ENCODE results near the gene NRXN3.

Gene NRXN3

DNA sequence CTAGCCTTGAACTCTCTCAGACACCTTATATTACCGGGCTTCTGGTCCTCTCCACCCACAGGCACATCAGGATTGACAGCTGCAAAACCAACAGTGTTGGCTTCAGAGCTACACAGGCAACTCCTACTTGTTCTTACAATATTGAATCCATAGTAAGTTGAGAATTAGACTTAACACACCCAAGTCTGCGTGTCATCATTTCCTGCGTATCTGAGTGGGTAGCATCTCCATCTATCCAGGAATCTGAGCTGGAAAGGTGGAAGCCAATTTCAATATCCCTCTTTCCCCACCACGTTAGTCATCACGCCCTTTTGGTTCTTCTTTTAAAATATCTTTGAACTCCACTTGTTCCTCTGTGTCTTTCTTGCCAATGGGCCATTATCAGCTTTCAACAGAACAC is 37.2 kb downstream of the NRXN3 start:
- no peak for DNase-seq (ENCODE audit: extremely low read depth, low read depth)
- TF ChIP-seq, protein P1, sequence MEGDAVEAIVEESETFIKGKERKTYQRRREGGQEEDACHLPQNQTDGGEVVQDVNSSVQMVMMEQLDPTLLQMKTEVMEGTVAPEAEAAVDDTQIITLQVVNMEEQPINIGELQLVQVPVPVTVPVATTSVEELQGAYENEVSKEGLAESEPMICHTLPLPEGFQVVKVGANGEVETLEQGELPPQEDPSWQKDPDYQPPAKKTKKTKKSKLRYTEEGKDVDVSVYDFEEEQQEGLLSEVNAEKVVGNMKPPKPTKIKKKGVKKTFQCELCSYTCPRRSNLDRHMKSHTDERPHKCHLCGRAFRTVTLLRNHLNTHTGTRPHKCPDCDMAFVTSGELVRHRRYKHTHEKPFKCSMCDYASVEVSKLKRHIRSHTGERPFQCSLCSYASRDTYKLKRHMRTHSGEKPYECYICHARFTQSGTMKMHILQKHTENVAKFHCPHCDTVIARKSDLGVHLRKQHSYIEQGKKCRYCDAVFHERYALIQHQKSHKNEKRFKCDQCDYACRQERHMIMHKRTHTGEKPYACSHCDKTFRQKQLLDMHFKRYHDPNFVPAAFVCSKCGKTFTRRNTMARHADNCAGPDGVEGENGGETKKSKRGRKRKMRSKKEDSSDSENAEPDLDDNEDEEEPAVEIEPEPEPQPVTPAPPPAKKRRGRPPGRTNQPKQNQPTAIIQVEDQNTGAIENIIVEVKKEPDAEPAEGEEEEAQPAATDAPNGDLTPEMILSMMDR (IDR thresholded peaks at IDR 0.05; ENCODE audit: low read depth, low read length) = no peak

DNA sequence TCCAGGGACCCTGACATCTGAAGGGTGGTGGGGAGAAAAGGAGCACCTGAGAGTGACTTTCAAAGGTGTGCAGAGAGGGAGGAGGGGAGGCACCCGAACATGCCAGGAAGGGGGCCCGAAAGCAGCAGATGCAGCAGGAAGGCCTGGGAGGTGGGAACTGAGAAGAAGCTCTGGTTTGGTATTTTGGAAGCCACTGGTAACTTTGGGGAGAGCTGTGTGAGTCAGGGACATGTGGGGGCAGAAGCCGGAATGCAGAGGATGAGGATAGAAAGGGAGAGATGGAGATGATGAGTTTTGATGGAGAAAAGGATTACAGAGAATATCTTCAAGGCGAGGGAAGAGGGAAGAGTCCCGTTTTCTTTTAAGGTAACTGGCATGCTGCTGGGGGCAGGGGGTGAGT is 50.1 kb downstream of the NRXN3 start:
- no peak for DNase-seq (ENCODE audit: extremely low read depth, low read depth)
- TF ChIP-seq, protein P1 (IDR thresholded peaks at IDR 0.05; ENCODE audit: low read depth, low read length) = no peak

DNA sequence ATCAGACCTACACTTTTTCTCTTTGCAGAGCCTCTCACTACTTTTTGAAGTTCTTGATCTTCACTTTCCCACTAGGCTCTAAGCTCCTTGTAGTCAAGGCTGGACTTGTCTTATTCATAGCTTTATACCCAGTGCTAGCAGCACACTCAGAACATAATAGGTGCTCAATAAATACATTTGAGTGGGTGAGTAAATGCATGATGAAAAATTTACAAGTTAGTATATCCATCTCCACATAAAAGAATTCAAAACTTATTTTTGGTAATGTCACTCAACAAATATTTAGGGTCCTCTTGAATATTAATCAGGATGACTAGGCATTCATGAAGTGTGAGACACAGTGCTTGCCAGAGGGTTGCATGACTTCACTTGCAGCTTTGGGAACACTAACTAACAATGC is 52.6 kb downstream of the NRXN3 start:
- DNase-seq (ENCODE audit: extremely low read depth, low read depth) = no peak
- TF ChIP-seq, protein P1 (IDR thresholded peaks at IDR 0.05; ENCODE audit: low read depth, low read length) = no peak

DNA sequence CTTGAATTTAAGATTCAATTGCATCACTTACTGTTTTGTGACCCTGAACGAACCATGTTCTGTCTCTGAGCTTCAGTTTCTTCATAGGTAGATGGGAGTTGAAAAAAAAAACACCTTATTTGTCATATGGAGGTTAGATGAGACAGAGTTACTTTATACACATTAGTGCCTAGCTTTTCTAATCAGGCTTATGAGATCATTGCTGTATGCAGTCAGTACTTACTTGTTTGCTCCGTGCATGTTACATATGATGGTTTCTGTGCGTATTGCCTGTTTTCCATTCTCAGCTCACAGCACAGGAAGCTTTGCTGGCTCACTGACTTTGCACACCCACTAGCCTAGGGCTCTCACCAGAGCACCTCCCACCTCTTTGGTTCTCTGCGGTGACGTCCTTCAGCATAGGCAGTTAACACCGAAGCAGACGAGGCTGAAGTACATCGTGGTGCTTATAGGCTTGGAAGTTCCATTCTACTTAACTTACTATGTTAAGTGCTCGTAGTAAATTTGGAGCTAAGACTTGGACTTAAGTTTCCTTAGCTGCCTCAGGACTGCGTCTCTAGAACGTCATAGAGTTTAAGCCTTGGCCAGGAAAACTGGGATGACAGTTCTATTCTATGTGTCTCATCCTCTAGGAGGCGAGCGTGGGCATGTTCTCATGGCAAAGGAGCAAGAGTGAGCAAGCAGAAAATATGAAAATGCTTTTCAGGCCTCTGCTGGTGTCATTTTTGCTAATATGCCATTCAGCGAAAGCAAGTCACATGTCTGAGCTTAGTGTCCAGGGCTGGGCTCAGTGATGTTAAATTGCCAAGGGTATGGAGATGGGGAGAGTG is 57.3 kb downstream of the NRXN3 start:
- DNase-seq (ENCODE audit: extremely low read depth, low read depth) = no peak
- TF ChIP-seq, protein P1 (IDR thresholded peaks at IDR 0.05; ENCODE audit: low read depth, low read length) = no peak

DNA sequence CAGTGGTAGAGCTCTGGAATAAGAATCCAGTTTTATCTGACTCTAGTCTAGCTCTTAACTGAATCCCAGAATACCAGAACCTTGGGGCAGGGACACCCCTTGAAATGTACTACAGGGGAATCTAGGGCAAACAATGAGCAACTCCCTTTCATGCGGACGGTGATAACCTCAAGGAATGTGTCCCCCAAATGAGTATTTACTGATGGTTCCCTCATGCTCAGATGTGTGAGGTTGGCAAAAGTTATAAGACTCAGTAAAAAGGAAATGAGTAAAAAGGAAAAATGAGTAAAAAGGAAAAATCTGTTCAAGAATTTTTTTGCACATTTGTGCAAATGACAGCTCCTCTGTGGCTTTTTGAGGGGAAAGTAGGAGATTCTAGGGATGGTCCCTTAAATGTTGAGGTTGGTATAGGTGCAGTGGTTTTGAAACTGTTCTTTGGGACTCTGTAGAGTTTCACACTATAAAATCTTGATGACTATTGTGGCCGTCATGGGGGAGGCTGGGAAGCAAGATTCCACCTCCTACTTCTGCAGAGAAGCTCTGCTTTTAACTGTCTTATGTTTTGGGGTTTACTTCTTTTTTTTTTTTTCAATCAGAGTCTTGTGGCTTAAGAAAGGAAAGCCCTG is 58.6 kb downstream of the NRXN3 start:
- DNase-seq (ENCODE audit: extremely low read depth, low read depth) = no peak
- TF ChIP-seq, protein P1 (IDR thresholded peaks at IDR 0.05; ENCODE audit: low read depth, low read length) = no peak

DNA sequence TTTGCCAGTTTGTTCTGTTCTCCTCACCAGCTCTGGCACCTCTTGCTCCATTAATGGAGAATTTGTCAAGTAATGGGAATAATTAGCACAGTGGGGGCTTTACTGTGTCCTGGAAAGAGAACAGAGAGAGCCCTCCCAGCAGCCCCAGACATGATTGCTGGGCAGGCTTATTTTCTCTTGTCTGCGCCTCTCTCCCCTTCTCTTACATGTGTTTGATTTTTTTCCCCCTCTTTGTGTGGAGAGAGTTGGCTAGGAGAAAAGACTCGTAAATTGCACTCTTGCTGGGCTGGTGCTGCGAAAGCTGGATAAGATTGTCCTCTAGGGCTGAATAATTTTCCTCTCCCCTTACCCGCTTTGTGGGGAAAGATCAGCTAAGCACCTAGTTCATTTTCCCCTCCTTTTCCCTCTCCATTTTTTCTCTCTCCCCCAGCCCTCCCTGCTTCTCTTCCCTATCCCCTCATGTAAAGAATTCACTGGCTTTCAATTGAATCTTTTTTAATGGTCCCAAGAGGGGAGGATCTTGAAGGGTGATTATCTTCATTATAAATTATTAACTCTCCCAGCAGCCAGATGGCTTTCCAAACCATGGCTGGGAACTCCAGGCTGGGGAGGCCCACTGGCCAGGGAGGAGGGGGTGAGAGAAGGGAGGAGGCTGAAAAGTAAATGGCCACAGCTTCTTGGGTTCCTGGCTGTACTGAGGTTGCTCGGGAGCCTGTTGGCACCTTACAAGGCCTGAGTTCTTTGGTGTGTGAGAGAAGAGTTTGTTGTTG is 62.2 kb downstream of the NRXN3 start:
- TF ChIP-seq, protein P1 (IDR thresholded peaks at IDR 0.05; ENCODE audit: low read depth, low read length) = no peak
- DNase-seq (ENCODE audit: extremely low read depth, low read depth) = no peak

DNA sequence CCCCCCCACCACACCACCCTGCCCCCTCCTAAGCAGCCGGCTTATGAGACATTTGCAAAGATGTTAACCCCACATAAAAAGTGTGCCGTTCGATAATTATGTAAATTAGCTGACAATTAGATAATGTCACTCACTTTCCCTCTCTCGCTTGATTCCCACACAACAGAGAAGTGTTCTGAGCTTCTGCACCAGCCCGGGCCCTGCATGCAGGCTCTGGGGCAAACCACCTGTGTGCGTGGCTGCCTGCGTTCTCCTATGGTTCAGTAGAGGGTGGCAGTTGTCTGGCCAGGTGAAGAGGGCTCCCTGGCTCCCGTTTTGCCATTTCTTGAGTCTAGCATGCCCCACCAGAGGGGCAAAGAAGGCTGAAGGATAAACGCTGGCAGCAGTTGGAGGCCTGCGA is 68.0 kb downstream of the NRXN3 start:
- TF ChIP-seq, protein P1 (IDR thresholded peaks at IDR 0.05; ENCODE audit: low read depth, low read length) = no peak
- no peak for DNase-seq (ENCODE audit: extremely low read depth, low read depth)
